HEK293 (cell line): ENCODE data around the gene HEG1.

Experiments used
- SCRT2 ChIP-seq: fragments of 450-650 bp; formaldehyde crosslinking; IDR thresholded peaks from 2 replicates; pipeline ENCODE4 v1.5.1; 2016; ENCODE audit warnings: missing biosample characterization, missing genetic modification characterization
- TCF7L2 ChIP-seq: IDR thresholded peaks from 2 replicates; pipeline ENCODE4 v1.6.1; 2011; ENCODE audit warnings: low read depth, mild to moderate bottlenecking, inconsistent platforms, low read length, moderate library complexity, borderline replicate concordance
- ZBTB7A ChIP-seq: fragments of 450-650 bp; formaldehyde crosslinking; IDR thresholded peaks from 2 replicates; pipeline ENCODE4 v1.5.1; 2016; ENCODE audit warnings: low read depth, missing biosample characterization, missing genetic modification characterization
- ZBTB8A ChIP-seq: fragments of 450-650 bp; formaldehyde crosslinking; IDR thresholded peaks from 2 replicates; pipeline ENCODE4 v1.5.1; 2016; ENCODE audit warnings: missing biosample characterization, missing genetic modification characterization
- ZNF24 ChIP-seq: fragments of 450-650 bp; formaldehyde crosslinking; IDR thresholded peaks from 2 replicates; pipeline ENCODE4 v1.5.1; 2016; ENCODE audit warnings: missing biosample characterization, missing genetic modification characterization
- ZNF248 ChIP-seq: fragments of 450-650 bp; formaldehyde crosslinking; IDR thresholded peaks from 2 replicates; pipeline ENCODE4 v1.5.1; 2017; ENCODE audit warnings: missing biosample characterization, missing genetic modification characterization
- ZNF404 ChIP-seq: fragments of 450-650 bp; formaldehyde crosslinking; IDR thresholded peaks from 2 replicates; pipeline ENCODE4 v1.5.1; 2017; ENCODE audit warnings: missing biosample characterization, missing genetic modification characterization
- ZNF530 ChIP-seq: fragments of 450-650 bp; formaldehyde crosslinking; IDR thresholded peaks from 2 replicates; pipeline ENCODE4 v1.5.1; 2016; ENCODE audit warnings: low read depth, missing biosample characterization, missing genetic modification characterization
- ZNF664 ChIP-seq: fragments of 450-650 bp; formaldehyde crosslinking; IDR thresholded peaks from 2 replicates; pipeline ENCODE4 v1.5.1; 2016; ENCODE audit warnings: missing biosample characterization, missing genetic modification characterization
- TF ChIP-seq, protein P1 (sequence below): fragments of 450-650 bp; formaldehyde crosslinking; IDR thresholded peaks from 2 replicates; pipeline ENCODE4 v1.5.1; 2016; ENCODE audit warnings: missing biosample characterization, missing genetic modification characterization
- TF ChIP-seq, protein P2 (sequence below): fragments of 450-650 bp; formaldehyde crosslinking; IDR thresholded peaks from 2 replicates; pipeline ENCODE4 v1.5.1; 2016; ENCODE audit warnings: missing biosample characterization, missing genetic modification characterization
- TF ChIP-seq, protein P3 (sequence below): fragments of 450-650 bp; formaldehyde crosslinking; IDR thresholded peaks from 2 replicates; pipeline ENCODE4 v1.5.1; 2017; ENCODE audit warnings: missing biosample characterization, missing genetic modification characterization
- TF ChIP-seq, protein P4 (sequence below): fragments of 450-650 bp; formaldehyde crosslinking; IDR thresholded peaks from 2 replicates; pipeline ENCODE4 v1.5.1; 2016; ENCODE audit warnings: missing biosample characterization, missing genetic modification characterization
- TF ChIP-seq, protein P5 (sequence below): fragments of 450-650 bp; formaldehyde crosslinking; IDR thresholded peaks from 2 replicates; pipeline ENCODE4 v1.5.1; 2016; ENCODE audit warnings: missing biosample characterization, missing genetic modification characterization

DNA sequence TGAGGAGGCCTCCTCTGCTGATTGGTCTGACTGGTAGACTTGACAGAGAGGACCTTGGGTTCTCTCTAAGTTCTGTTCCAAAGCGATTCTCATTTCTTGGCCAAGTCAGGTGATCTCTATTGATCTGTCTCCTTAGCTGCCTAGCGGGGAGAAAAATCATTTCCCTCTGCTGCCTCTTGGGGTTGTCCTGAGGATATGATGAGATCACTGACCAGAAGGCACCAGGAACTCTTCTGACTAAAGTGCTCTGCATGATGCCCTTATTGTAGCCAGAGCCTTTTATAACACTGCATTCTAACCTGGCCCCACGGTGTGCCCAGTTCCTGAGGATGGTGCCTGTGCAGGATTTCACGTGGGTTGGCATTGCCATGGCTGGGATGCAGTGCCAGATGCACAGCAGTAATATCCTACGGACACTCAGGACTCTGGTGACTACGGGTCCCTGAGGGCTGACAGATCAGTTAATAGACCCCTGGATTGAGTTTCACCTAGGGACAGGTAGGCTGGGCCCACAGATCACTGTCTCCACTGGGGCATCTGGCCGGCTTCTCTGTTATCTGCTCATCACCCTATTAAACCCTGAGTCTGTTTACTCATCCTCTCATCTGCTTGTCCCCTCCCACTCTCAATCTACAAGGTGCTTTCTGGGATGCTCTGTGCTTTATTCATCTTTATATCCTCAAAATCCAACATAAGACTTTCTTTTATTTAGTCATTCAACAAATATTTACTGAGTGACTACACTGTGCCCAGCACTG is 3.9 kb upstream of the HEG1 start:
- TF ChIP-seq, protein P1, sequence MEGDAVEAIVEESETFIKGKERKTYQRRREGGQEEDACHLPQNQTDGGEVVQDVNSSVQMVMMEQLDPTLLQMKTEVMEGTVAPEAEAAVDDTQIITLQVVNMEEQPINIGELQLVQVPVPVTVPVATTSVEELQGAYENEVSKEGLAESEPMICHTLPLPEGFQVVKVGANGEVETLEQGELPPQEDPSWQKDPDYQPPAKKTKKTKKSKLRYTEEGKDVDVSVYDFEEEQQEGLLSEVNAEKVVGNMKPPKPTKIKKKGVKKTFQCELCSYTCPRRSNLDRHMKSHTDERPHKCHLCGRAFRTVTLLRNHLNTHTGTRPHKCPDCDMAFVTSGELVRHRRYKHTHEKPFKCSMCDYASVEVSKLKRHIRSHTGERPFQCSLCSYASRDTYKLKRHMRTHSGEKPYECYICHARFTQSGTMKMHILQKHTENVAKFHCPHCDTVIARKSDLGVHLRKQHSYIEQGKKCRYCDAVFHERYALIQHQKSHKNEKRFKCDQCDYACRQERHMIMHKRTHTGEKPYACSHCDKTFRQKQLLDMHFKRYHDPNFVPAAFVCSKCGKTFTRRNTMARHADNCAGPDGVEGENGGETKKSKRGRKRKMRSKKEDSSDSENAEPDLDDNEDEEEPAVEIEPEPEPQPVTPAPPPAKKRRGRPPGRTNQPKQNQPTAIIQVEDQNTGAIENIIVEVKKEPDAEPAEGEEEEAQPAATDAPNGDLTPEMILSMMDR (tag by site-specific recombination): no peak
- TF ChIP-seq ZNF404 (tag by site-specific recombination): no peak
- no peak for TF ChIP-seq SCRT2 (tag by site-specific recombination)
- TF ChIP-seq ZNF664: no peak
- TF ChIP-seq TCF7L2: no peak
- no peak for TF ChIP-seq ZBTB8A (tag by site-specific recombination)
- TF ChIP-seq ZNF24 (tag by site-specific recombination): no peak
- no peak for TF ChIP-seq ZNF530 (tag by site-specific recombination)
- no peak for TF ChIP-seq ZBTB7A (tag by site-specific recombination)
- TF ChIP-seq, protein P2, sequence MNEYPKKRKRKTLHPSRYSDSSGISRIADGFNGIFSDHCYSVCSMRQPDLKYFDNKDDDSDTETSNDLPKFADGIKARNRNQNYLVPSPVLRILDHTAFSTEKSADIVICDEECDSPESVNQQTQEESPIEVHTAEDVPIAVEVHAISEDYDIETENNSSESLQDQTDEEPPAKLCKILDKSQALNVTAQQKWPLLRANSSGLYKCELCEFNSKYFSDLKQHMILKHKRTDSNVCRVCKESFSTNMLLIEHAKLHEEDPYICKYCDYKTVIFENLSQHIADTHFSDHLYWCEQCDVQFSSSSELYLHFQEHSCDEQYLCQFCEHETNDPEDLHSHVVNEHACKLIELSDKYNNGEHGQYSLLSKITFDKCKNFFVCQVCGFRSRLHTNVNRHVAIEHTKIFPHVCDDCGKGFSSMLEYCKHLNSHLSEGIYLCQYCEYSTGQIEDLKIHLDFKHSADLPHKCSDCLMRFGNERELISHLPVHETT (tag by site-specific recombination): no peak
- TF ChIP-seq, protein P3, sequence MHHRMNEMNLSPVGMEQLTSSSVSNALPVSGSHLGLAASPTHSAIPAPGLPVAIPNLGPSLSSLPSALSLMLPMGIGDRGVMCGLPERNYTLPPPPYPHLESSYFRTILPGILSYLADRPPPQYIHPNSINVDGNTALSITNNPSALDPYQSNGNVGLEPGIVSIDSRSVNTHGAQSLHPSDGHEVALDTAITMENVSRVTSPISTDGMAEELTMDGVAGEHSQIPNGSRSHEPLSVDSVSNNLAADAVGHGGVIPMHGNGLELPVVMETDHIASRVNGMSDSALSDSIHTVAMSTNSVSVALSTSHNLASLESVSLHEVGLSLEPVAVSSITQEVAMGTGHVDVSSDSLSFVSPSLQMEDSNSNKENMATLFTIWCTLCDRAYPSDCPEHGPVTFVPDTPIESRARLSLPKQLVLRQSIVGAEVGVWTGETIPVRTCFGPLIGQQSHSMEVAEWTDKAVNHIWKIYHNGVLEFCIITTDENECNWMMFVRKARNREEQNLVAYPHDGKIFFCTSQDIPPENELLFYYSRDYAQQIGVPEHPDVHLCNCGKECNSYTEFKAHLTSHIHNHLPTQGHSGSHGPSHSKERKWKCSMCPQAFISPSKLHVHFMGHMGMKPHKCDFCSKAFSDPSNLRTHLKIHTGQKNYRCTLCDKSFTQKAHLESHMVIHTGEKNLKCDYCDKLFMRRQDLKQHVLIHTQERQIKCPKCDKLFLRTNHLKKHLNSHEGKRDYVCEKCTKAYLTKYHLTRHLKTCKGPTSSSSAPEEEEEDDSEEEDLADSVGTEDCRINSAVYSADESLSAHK (tag by site-specific recombination): no peak
- no peak for TF ChIP-seq ZNF248 (tag by site-specific recombination)
- TF ChIP-seq, protein P4, sequence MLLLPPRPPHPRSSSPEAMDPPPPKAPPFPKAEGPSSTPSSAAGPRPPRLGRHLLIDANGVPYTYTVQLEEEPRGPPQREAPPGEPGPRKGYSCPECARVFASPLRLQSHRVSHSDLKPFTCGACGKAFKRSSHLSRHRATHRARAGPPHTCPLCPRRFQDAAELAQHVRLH (tag by site-specific recombination): no peak
- TF ChIP-seq, protein P5, sequence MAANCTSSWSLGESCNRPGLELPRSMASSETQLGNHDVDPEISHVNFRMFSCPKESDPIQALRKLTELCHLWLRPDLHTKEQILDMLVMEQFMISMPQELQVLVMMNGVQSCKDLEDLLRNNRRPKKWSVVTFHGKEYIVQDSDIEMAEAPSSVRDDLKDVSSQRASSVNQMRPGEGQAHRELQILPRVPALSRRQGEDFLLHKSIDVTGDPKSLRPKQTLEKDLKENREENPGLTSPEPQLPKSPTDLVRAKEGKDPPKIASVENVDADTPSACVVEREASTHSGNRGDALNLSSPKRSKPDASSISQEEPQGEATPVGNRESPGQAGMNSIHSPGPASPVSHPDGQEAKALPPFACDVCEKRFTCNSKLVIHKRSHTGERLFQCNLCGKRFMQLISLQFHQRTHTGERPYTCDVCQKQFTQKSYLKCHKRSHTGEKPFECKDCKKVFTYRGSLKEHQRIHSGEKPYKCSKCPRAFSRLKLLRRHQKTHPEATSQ (tag by site-specific recombination): no peak
